ENCODE results near the gene SRSF5. TPM values are rescaled to one million over a fixed set of nuclear protein-coding genes. Genes with fewer than 3 reads are reported as not detected.
A peak's percentile ranks its signal among the peaks of the same experiment; 100 is the strongest.

SRSF5 gene
- total and polyA plus RNA-seq, 2 of the 8 experiments (the other 6 are each of a cell fraction or from before 2014, with no cell fraction given) = 101 to 238 TPM

GRCh38 chr14:69726761-69727511 is 40.0 kb upstream of the SRSF5 start (continued):
- TF ChIP-seq CTCF (IDR thresholded peaks at IDR 0.05; ENCODE audit: control extremely low read depth in 1 of 3, insufficient read depth in 1 of 3, low read depth in 1 of 3, low read length in 3 of 3) (peak; percentile 91 to 97 (median 92)), GABPA (IDR thresholded peaks at IDR 0.05; ENCODE audit: borderline replicate concordance, insufficient read depth, low read length) (peak; percentile 63; the same call in 1 of the 2 replicates), JUN (IDR thresholded peaks at IDR 0.05; ENCODE audit: low read depth, low read length) (no peak), SP4 (IDR thresholded peaks at IDR 0.05; ENCODE audit: low read length) (no peak), CHD7 (IDR thresholded peaks at IDR 0.05; ENCODE audit: insufficient replicate concordance, low read length) (no peak), MAX (IDR thresholded peaks at IDR 0.05) (peak; percentile 93)

All from H1 (cell line).